ENCODE results near the gene DSG3.

GRCh38 chr18:31428211-31428610 lies 19.3 kb upstream of the DSG3 start:
- TF ChIP-seq SIN3A (conservative IDR thresholded peaks at IDR 0.05 in 1 of 2, IDR thresholded peaks at IDR 0.05 in 1 of 2; ENCODE audit: low read depth in 1 of 2, low read length in 2 of 2) (no peak), EZH2 (IDR thresholded peaks at IDR 0.05; ENCODE audit: low read depth, low read length, severe bottlenecking) (no peak), E2F6 (IDR thresholded peaks at IDR 0.05) (no peak), KDM5A (IDR thresholded peaks at IDR 0.05; ENCODE audit: low read length) (no peak), RBBP5 (IDR thresholded peaks at IDR 0.05; ENCODE audit: borderline replicate concordance, low read depth, low read length) (no peak)
- TF ChIP-seq, protein P1, sequence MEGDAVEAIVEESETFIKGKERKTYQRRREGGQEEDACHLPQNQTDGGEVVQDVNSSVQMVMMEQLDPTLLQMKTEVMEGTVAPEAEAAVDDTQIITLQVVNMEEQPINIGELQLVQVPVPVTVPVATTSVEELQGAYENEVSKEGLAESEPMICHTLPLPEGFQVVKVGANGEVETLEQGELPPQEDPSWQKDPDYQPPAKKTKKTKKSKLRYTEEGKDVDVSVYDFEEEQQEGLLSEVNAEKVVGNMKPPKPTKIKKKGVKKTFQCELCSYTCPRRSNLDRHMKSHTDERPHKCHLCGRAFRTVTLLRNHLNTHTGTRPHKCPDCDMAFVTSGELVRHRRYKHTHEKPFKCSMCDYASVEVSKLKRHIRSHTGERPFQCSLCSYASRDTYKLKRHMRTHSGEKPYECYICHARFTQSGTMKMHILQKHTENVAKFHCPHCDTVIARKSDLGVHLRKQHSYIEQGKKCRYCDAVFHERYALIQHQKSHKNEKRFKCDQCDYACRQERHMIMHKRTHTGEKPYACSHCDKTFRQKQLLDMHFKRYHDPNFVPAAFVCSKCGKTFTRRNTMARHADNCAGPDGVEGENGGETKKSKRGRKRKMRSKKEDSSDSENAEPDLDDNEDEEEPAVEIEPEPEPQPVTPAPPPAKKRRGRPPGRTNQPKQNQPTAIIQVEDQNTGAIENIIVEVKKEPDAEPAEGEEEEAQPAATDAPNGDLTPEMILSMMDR (IDR thresholded peaks at IDR 0.05; ENCODE audit: control extremely low read depth in 1 of 3, insufficient read depth in 1 of 3, low read depth in 1 of 3, low read length in 3 of 3): no peak
- TF ChIP-seq, protein P2, sequence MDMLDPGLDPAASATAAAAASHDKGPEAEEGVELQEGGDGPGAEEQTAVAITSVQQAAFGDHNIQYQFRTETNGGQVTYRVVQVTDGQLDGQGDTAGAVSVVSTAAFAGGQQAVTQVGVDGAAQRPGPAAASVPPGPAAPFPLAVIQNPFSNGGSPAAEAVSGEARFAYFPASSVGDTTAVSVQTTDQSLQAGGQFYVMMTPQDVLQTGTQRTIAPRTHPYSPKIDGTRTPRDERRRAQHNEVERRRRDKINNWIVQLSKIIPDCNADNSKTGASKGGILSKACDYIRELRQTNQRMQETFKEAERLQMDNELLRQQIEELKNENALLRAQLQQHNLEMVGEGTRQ (IDR thresholded peaks at IDR 0.05; ENCODE audit: low read length): no peak

Measured in H1 (cell line).